Thoracic aorta (tissue), 2 donors: Measurements from ENCODE around the gene PLSCR5. TPM values are rescaled to one million over a fixed set of nuclear protein-coding genes. Genes with fewer than 3 reads are reported as not detected.

Experiments
- ATAC-seq: fragments of 150-250 bp; one replicate; pipeline ENCODE4 v1.8.0; 2017; ENCODE audit warnings: low read depth; ENCODE audit not compliant: insufficient number of reproducible peaks, low FRiP score
- DNase-seq: peaks from one replicate; pipeline ENCODE4 v3.0.0-alpha.2; 2020; ENCODE audit warnings: low spot score
- H3K27ac ChIP-seq, 2 donors: fragments of 200-600 bp; sonication (generic); 1 replicate in 1 of 2; 2 replicates in 1 of 2; pipeline ENCODE4 v1.5.1; 2016; ENCODE audit warnings: mild to moderate bottlenecking in 2 of 2, moderate library complexity in 2 of 2
- H3K27me3 ChIP-seq: fragments of 200-600 bp; sonication (generic); replicated peaks from 2 replicates; pipeline ENCODE4 v1.6.0; 2016; ENCODE audit warnings: mild to moderate bottlenecking; ENCODE audit not compliant: insufficient read depth
- H3K36me3 ChIP-seq: fragments of 200-600 bp; sonication (generic); one replicate; pipeline ENCODE4 v1.5.1; 2016
- H3K4me1 ChIP-seq, 2 donors: fragments of 200-600 bp; sonication (generic); 1 replicate in 1 of 2; 2 replicates in 1 of 2; pipeline versions ENCODE4 v1.5.1 to v1.6.0; 2016; ENCODE audit warnings: low read depth in 2 of 2, mild to moderate bottlenecking in 1 of 2; ENCODE audit not compliant: control insufficient read depth in 1 of 2
- H3K4me3 ChIP-seq: fragments of 200-600 bp; sonication (generic); 2 replicates; pipeline ENCODE4 v1.5.1; 2016; ENCODE audit warnings: mild to moderate bottlenecking
- H3K9me3 ChIP-seq: fragments of 200-600 bp; sonication (generic); 2 replicates; pipeline ENCODE4 v1.5.1; 2016
- CTCF ChIP-seq: fragments of 200-600 bp; sonication (generic); IDR thresholded peaks from one replicate; pipeline ENCODE4 v1.5.1; 2019; ENCODE audit warnings: antibody characterized with exemption
- total RNA-seq, 2 donors: library from RNA; depleted of rRNA; stranded (reverse); fragments of >200 nt; gene quantifications; one replicate each; pipeline versions ENCODE4 v1.1.0 to v1.2.3, GENCODE V29; 2016

PLSCR5 gene
- total RNA-seq, 2 donors from 2014 or later, result not detected

DNA sequence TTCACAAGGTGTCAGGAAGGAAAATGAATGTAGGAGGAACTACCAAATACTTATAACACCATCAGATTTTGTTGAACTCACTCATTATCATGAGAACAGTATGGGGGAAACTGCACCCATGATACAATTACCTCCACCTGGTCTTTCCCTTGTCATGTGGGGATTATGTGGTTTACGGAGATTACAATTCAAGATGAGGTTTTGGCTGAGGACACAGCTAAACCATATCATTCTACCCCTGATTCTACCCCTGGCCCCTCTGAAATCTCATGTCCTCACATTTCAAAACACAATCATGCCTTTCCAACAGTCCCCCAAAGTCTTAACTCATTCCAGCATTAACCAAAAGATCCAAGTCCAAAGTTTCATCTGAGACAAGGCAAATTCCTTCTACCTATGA lies 43.7 kb downstream of the PLSCR5 start:
- H3K4me3 ChIP-seq, result no peak overlapping the region
- no peak overlapping the region for H3K27ac ChIP-seq
- DNase-seq (no peak), ATAC-seq (no peak)
- no peak for TF ChIP-seq CTCF
- H3K9me3 ChIP-seq, result no peaks in the 10 kb centered on the region
- no peaks in the 10 kb centered on the region for H3K27me3 ChIP-seq
- H3K36me3 ChIP-seq, result no peaks in the 10 kb centered on the region
- no peaks in the 10 kb centered on the region for H3K4me1 ChIP-seq

DNA sequence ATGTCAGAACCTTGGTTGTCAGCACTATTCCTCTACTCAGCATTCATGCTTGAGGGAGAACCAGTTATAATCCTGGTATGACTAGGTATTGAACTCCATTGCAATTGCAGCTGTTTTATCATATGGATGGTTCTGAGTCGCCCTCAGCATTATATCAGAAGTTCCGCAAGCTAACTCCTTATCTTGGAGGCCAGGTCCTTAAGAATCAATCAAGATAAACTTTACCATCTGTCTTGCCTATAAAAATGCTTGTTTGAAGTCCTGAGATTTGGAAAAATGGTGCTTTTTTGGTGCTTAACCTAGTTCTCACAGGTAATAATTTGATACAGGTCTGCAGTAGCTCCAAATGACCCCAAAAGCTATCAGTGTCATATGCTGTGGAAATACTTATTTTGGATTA lies 44.5 kb downstream of the PLSCR5 start:
- no peaks in the 10 kb centered on the region for H3K9me3 ChIP-seq
- no peak for TF ChIP-seq CTCF
- H3K4me3 ChIP-seq, result no peak overlapping the region
- no peaks in the 10 kb centered on the region for H3K36me3 ChIP-seq
- no peak for ATAC-seq
- H3K27me3 ChIP-seq, result no peaks in the 10 kb centered on the region
- no peak for DNase-seq
- no peaks in the 10 kb centered on the region for H3K4me1 ChIP-seq
- no peak overlapping the region for H3K27ac ChIP-seq

GRCh38 chr3:146559388-146559787 lies 45.8 kb downstream of the PLSCR5 start:
- ATAC-seq, result no peak
- no peak overlapping the region for H3K4me3 ChIP-seq
- no peak overlapping the region for H3K27ac ChIP-seq
- no peaks in the 10 kb centered on the region for H3K36me3 ChIP-seq
- no peaks in the 10 kb centered on the region for H3K4me1 ChIP-seq
- no peak for DNase-seq
- no peaks in the 10 kb centered on the region for H3K9me3 ChIP-seq
- no peaks in the 10 kb centered on the region for H3K27me3 ChIP-seq
- no peak for TF ChIP-seq CTCF

- no peaks in the 10 kb centered on the region for H3K9me3 ChIP-seq
- no peak for TF ChIP-seq CTCF
- ATAC-seq, result no peak
- no peak overlapping the region for H3K4me3 ChIP-seq
- H3K27ac ChIP-seq, result no peak overlapping the region
- no peaks in the 10 kb centered on the region for H3K36me3 ChIP-seq
- DNase-seq, result no peak
- no peaks in the 10 kb centered on the region for H3K4me1 ChIP-seq
- H3K27me3 ChIP-seq, result no peaks in the 10 kb centered on the region
Observed at GRCh38 chr3:146558781-146559180, 46.4 kb downstream of the PLSCR5 start.

DNA sequence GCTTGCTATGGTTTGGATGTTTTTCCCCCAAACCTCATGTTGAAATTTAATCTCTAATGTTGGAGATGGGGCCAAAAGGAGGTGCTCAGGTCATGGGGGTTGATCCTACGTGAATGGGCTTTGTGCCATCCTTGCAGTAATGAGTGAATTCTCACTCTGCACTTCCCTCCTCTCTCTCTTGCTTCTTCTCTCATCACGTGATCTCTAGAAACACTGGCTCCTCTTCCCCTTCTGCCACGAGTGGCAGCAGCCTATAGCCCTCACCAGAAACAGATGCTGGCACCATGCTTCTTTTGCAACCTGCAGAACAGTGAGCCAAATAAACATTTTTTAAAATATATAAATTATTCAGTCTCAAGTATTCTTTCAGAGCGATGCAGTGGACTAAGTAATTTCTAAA lies 47.4 kb downstream of the PLSCR5 start:
- Histone ChIP-seq H3K27me3 (no peaks in the 10 kb centered on the region), H3K4me1 (no peaks in the 10 kb centered on the region), H3K27ac (no peak overlapping the region), H3K36me3 (no peaks in the 10 kb centered on the region), H3K9me3 (no peaks in the 10 kb centered on the region), H3K4me3 (no peak overlapping the region)
- ATAC-seq, result no peak
- no peak for DNase-seq
- TF ChIP-seq CTCF, result no peak
